GM12874 (cell line): ENCODE measurements around the gene CDC40.

ENCODE experiments used
- TF ChIP-seq, protein P1 (sequence below): IDR thresholded peaks from 2 replicates; pipeline ENCODE4 v1.5.1; 2011; ENCODE audit warnings: low read depth, mild to moderate bottlenecking, control low read depth, low read length, moderate library complexity; ENCODE audit not compliant: insufficient read depth

Gene CDC40

DNA sequence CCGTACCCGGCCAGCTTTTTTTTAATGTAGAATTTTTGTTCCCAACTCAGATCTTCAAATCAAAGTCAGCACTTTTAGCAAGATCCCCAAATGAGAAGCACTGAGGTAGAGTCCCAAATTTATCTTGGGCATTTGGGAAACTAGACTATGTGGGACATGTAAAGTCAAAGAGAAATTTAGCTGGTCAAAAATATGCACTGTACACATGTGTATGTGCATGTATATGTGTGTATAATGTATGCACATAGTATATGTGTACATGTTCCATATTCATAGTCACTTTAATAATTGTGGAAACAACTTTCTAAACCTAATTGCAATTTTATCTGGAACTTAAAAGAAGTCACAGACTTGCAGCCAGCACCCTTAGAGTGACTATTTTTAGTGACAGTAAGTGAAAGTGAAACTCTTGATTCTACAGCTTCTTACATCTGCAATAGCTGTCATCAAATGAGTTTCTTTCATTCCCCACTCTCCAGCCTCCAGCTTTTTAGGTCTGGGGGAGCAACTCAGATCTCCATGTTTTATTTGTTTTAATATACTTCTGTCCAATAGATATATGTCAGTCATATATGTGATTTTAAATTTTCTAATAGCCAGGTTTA, 53.6 kb downstream of the CDC40 start:
- TF ChIP-seq, protein P1, sequence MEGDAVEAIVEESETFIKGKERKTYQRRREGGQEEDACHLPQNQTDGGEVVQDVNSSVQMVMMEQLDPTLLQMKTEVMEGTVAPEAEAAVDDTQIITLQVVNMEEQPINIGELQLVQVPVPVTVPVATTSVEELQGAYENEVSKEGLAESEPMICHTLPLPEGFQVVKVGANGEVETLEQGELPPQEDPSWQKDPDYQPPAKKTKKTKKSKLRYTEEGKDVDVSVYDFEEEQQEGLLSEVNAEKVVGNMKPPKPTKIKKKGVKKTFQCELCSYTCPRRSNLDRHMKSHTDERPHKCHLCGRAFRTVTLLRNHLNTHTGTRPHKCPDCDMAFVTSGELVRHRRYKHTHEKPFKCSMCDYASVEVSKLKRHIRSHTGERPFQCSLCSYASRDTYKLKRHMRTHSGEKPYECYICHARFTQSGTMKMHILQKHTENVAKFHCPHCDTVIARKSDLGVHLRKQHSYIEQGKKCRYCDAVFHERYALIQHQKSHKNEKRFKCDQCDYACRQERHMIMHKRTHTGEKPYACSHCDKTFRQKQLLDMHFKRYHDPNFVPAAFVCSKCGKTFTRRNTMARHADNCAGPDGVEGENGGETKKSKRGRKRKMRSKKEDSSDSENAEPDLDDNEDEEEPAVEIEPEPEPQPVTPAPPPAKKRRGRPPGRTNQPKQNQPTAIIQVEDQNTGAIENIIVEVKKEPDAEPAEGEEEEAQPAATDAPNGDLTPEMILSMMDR = no peak

DNA sequence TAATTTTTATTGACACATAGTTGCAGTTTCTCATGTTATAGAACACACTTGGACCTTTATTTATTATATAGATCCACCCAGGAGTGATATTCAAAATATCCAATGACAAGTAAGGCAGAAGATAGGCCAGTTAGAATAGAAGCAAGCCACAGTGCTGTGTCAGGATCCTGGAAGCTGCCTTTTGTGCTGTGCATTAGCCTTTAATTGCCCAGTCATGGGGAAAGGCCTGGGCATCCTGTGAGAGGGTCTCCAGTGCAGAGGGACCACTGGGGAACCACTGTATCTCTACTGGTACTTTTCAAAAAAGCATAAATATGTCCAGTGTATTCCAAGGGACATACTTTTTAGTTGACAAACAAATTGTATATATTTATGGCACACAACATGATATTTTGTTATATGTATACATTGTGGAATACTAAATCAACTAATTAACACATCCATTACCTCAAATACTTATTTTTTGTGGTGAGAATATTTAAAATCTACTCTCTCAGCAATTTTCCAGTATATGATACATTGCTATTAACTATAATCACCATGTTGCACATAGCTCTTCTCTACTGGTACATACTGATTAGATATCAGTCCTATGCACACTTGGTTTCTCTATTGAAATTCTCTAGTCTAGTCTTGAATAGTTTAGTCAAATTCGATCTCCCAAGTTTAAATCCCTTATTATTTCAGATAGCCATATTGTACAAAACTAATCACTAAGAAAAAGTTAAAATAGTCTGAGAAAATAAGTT, 59.5 kb downstream of the CDC40 start:
- TF ChIP-seq, protein P1 = no peak

DNA sequence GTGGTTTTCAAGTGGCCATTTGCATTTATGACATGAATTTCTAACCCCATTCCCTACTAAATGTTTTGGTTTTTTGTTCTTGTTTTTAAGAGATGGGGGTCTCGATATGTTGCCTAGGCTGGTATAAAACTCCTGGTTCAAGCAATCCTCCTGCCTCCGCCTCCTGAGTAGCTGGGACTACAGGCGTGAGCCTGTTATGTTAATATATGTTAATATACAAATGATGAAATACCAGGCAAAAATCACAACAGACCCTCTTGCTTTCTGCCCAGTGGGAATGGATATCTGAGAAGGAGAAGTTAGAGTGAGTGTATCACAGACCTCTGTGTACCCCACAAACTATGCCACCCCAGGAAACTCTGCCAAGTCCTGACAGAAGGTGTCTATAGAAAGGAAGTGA, 66.2 kb downstream of the CDC40 start:
- TF ChIP-seq, protein P1 = no peak

DNA sequence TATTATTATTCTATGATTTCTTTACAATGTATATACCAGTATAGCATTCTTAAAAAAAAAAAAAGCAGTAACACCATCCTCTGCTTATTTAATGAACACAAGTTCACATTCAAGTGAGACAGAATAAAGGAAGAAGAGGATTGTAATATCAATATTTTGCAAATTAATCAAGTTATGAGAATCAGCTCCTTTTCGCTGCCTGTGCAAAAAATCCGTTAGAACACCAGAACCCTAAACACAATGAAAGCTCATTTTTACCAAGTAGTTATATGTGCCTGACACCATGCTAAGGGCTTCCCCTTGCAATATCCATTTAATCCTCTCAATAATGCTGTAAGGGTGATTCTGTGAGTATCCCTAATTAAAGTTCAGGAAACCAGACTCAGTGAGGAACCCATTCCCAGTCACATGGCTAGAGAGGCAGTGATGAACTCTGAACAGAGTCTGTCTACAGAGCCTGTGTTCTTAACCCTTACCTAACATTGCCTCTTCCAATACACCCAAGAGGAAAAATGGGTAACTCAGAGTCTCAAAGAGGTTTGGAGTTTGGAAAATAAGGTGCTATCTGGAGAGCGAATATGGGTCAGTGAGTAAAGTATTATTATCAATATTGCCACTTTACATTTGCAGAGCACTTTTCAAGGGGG, 66.8 kb downstream of the CDC40 start:
- TF ChIP-seq, protein P1 = no peak

DNA sequence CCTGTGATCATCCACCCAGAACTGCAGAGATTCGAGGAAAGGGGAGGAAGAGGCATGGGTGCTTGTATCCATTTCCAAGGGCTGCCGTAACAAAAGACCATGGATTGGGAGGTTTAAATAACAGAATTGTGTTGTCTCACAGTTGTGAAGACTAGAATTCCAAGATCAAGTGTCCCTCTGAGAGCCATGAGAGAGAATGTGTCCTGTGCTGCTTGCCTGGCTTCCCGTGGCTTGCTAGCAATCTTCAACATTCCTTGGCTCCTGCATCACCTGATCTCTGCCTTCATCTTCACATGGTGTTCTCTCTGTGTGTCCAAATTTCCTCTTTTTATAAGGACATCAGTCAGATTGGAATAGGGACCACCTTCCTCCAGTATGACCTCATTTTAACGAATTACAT, 69.8 kb downstream of the CDC40 start:
- TF ChIP-seq, protein P1 = no peak

DNA sequence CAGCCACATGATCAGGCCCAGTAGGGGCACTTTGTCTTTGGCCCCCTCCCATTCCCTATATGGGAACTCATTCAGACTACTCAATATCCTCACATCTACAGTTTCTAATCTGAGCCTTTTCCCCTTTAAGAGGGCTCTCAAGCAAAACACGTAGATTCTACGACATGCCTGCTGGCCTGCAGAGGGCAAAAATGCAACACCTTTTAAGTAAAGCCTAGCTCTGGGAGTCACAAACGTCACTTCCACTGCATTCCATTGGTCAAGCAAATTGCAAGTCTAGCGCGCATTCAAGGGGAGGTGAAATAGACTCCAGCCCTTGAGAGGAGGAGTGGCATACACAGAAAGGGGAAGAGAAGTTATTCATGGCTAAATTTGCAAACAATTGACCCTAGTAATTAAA, 70.6 kb downstream of the CDC40 start:
- TF ChIP-seq, protein P1 = no peak

DNA sequence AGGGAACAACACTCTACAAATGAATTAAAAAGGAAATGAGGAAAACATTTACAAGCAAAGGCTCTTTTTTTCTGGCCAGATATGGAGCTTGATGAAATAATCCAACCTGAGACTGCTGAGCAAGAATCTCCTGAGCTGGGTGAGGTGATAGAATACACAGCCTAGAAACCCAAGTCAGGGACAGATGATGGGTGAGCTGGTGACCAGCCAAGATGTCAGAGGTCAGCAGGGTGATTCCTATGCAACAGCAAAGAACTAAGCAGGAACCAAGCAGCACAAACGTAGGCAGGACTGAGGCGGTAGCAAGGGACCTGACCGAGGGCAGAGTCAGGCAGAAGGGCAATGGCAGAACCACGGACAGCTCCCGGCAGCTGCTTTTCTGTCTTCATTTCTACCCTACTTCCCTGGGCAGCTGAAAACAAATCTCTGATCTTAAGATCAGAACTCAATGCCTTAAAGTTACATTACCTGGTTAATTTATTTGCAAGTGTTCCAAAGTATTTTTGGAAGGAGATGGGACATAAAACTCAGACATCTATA, 75.1 kb downstream of the CDC40 start:
- TF ChIP-seq, protein P1 = no peak
